DMS 273 treated with DMSO at 0.1 percent for 48 hours (cell line): Measurements from ENCODE around the gene CFAP99.
A peak's percentile ranks its signal among the peaks of the same experiment; 100 is the strongest.

Experiments
- DNase-seq: peaks from one replicate; lab custom pipeline; 2025; lab: John Stamatoyannopoulos, UW

Gene CFAP99

DNA sequence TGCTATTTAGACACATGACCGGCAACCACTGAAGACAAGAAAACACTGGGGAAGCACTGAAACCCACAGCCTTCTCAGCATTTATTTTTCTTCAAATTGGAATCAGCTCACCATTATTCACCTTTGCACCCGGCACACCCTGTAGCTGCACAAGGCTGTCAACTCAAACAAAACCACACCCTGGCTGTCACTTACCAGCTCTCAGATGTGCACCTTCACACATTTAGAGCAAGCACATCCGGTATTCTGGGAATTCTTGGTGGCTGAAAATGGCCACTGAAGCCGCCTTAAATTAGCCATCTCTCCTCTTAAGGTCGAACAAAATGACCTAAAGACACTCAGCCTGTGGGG lies 6.2 kb upstream of the CFAP99 start:
- DNase-seq: no peak

DNA sequence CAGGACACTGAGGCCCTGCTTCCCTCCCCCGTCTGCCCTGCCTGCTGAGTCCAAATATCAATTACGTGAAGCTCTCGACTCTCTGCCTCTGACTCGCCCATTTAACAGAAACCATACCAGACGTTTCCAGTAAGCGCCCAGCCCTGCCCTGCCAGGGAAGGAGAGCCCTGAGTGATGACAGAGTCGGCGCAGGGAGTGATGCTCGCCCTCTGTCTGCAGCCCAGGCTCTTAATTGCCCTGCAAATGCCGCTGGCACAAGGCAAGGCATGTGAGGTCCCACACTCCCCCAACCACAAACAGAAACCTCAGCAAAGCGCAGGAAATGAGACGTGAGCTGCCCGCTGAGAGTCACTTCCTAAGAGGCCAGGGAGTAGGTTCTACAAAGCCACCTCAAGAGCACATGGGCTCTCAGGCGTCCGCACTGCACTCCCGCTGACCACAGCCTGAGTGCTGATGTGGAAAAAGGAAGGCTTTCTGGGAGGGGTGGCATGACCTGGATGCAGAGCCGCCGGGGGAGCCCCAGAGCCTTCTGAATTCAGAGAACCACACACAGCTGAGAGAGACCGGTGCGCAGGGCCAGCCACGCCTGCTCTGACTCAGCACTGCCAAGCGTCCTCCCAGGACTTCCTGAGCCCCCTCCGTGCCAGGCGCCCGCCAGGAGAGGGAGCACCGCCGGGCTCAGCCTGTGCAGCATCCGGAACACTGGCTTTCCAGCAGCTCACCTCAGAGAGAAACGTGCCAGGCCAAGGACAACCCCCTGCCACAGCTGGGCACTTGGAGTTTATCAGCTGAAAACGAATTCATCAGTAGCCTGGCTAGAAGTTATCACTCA lies 5.7 kb upstream of the CFAP99 start:
- peak; percentile 5 for DNase-seq

DNA sequence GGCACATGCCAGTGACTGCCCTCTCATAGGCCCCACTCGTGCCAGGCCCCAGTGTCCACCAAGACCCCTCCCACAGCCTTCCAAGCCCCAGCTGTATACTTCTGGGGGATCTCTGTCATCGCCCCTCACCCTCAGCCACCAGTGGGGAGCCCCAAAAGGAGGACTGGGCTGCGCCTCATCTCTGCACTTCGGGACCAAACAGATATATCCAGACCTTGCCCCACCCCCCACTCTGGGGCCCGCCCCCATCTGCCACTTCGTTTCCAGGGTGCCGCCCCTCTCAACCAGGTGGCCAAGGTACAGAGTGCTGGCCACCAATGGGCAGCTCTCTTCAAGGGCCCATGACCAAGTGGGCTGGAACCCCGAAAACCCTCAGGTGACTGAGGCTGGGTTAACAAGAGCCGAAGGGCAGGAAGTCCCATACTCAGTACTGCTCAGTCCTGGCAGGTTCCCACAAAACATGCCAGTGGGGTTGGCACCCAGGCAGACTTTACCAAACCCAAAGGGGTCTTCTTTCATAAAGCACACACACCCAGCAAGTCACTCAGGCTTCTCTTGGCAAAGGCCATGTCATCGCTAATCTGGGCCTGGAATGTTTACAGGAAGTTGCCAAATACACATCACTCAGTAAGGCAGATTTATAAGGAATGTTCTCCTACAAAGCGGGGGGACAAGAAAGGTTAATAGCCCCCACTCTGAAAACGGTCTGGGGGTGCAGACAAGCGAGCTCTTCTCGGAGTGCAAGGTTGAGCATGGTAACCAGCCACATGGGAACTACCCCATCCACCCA lies 4.7 kb upstream of the CFAP99 start:
- DNase-seq: no peak

DNA sequence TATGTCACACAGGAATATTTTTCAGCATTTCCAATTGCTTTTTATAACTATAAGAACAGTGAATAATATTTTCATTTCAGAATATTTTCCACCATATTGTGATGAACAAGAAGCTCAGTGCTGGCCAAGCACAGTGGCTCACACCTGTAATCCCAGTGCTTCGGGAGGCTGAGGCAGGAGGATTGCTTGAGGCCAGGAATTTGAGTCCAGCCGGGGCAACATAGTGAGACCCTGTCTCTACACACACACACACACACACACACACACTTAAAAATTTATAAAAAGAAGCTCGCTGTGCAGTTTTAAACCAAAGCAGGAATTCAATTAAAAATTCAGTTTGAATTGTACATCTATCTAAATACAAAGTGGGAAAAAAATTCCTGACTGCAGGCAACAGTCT lies 3.5 kb upstream of the CFAP99 start:
- DNase-seq: no peak

DNA sequence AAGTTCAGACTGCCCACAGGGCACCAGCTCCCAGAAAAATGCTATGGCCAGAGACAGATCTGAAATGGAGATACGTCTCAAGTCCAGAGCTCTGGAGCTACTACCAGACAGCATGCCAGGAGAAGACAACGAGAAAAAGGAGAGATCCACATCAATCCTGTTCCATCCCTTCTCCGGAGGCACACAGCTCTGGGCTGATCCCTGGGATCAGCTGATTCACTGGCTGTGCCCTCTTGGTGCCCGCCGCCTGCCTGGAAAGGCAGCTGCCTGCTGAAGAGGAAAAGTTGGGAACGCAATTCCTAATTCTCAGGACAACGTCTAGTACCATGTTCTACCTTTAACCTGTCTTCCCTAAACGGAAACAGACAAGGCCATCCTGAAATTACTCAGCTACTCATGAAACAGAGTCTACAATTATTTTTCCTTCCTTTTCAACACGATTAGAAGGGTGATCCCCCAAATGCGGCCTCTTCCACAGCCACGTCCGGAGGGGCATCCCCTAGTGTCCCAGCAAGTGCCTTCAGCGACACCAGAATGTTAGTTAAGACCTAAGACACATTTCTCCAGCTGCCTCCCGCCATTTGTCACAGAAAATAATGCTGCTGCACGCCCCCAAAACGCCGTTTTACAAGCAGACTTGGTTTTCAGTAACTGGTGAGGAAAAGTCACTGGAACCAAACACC lies 2.7 kb upstream of the CFAP99 start:
- DNase-seq: no peak

DNA sequence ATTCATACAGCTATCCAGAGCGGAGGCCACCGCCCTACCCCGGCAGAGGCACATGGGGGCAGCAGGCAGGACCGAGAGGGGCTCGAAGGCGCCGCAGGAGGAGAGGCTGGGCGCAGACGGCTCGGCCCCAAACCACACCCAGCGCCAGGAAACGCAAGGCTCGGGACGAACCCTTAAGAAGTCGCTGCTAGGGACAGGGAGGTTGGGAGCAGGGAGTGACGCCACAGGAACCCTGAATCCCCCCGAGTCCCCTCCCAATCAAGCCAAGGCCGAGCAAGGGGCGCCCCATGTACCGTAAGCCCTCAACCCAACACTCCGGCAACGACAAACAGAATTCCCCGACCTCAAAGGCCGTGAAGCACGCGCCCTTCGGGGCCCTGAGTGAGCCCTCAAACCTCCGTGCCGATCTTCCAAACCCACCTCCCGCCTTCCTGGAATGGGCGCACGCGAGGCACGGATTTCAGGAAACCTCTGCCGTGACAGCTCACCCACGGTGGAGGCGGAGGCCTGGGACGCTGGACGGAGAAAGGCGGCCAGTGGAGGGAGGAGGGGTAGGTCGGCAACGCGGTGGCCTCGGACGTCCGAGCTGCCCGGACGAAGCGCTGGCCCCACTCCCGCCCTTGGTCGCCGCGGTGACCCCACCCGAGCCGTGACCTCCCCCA lies 2.1 kb upstream of the CFAP99 start:
- no peak for DNase-seq

DNA sequence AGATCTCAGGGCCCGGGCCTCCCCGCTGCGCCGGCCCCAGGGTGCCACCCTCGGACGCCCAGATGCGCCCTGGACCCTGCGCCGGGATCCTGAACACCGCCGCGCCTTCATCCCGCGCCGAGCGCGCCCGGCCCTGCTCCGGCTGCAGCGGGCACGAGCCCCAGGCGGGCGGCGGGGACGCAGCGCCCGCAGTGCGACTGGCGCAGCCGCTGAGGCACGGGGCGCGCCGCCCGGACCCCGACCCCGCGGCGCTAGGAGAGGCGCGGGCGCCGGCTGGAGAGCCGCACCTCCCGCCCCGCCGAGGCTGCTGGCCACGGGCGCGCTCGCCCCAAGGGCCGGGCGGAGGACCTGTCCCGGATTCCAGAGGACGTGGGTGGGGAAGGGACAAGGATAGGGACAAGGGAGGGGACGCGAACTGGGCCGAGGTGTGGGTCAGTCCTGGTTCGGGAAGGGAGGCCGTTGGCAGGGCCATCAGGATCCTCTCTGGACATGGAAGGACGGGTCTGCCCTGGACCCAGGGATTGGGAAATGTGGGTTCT lies 1.5 kb upstream of the CFAP99 start:
- no peak for DNase-seq

DNA sequence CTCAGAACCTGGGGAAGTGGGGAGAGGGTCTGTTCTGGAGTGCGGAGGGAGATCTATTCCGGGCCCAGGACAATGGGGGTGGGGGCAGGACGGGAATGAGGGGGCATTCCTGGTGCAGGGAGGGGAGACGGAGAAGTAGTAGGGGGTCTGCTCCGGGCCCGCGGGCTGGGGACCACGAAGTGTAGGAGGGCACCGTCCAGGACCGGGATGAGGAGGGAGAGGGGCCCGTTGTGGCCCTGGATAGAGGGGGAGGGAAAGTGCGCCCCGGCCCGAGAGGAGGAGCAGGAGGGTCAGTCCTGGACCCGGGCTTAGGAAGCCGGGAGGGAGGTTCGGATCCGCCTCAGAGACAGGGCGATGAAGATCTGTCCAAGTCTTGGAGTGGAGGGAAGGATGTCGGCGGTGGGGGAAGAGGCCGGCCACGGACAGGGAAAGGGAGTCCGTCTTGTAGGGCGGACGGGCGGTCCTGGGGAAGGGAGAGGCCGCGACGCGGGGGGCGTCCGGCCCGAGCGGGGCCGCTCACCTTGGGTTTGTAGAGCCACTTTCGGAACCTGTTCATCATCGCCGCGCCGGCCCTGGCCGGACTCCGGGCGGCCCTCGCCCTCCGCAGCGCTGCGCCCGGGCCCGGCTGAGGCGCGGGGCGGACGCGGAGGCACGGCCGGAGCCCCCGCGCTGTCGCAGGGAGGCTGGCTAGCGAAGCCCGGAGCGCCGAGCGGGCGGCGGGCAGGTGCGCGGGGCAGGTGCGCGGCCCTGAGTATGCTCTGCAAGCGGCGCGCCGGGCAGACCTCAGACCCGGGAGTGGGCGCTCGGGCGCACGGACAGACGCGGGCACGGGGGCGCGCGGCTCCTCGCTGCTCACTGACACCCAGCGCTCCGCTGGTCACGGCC lies 748 bp upstream of the CFAP99 start, which contains the start of gene ZFYVE28:
TSS of gene ZFYVE28 (minus strand) at position 881 of the 885 bp plus-strand sequence. CDS start at position 559, 322 bp downstream.
- no peak for DNase-seq

DNA sequence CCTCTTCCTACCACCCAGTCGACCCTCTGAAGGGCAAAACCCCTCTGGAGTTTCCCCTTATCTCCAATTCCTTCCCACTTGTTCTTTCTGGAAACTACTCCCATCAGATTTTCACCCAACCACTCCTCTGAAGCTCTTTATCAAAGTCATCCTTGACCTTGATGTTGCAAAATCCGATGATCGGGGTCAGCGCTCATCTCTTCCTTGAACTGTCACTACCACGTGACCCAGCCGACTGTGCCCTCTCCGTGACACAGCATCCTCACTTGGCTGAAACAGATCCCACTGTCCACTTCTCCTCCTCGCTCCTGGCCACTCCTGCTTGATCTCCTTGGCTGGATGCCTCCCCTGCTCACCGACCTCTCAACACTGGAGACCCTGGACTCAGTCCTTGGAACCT lies 1.1 kb downstream of the CFAP99 start:
- no peak for DNase-seq

DNA sequence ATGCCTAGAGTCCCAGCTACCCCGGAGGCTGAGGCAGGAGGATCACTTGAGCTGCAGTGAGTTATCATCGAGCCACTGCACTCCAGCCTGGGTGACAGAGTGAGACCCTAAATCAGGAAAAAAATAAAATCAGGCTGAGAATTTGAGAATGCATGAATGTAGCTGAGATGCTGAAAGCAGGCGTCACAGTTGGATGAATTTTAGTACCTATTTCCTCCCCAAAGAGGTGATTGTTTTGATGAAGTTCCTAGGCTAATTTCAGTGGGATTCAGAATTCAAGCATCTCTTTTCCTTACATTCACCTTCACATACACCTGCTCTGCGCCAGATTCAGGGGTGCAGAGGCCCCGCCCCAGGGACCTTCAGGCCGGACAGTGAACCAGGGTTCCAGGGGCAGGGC lies 3.2 kb downstream of the CFAP99 start:
- DNase-seq: no peak

DNA sequence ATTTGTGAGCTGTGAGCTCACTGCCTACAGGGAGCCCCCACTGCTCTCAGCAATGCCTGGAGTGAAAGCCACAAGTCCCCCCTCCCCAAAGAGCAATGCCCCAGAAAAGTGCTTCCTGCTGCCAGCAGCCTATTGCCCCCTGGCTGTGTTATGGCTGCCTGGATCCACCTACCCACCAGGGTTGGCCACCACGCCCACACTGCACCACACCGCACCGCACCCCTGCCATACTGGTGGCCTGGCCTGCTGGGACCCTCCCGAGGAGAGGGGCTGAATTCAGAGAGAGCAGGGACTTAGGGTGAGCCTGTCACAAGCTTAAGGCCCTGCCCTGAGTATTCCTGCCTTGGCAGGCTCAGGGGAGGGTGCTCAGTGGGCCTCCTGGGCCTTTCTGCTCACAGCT lies 4.3 kb downstream of the CFAP99 start:
- DNase-seq: no peak

DNA sequence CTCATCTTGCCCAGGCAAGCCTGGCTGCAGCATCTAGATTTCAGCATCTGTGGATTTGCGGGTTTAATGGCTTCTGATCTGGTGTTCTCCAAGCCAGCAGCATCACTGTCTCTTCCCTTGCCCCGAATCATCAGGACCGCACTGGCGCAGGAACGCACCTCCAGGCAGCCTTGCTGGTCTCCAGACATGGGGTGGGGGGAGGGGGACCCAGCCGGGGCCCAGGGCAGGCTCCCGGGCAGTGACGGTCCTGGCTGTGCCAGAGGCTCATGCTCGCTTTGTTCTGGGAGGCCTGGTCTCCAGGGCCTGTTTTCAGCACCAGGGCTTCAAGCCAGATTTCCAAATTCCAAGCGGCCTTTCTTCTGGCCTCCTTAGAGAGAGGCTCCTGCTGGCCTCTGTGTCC lies 4.9 kb downstream of the CFAP99 start:
- DNase-seq: no peak

DNA sequence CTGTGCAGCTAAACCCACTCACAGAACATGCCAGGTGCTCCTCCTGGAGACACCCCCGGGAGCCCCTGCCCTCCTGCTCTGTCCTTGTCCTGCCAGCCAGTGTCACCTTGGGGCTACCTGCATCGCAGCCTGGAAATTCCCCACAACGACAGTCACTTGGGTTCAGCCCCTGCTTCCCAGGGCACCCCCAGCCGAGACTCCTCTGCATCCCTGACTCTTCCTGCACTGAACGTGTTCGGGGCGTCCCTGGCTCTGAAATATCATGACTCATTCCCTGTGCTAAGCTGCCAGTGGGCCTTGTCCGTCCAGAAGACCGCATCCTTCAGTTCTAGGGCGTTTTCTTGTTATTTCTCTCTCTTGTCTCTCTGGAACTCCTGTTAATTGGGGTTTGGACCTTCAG lies 5.8 kb downstream of the CFAP99 start:
- no peak for DNase-seq

DNA sequence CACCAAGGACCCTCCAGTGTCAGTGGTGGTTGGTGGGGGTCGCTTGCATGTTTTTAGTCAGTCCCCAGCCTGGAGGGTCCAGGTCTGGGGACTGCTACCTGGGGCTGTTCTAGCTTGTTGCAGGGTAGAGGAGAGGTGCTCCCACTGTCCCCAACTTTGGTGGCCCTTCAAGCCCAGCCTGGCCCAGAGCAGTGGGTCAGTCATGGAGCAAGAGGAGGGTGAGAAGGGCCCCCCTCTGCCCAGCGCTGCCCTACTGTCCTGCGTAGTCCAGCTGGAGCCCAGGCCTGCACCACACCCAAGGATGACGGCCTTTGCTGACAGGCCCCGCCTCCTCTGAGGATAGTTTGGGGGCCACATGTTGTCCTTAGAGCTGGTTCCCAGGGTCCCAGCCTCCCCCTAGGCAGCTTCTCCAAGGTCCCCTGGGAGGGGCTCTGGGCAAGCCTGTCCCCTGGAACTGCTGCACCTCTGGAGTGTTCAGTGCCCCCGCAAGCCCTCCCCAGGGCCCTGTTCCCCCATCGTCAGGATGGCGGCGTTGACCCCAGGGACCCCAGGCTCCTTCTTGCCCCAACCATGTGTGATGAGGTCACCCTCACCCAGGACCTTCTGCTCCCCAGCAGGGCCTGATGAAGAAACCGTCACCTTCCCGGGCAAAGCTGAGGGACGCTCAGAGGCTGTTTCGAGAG lies 6.8 kb downstream of the CFAP99 start:
- no peak for DNase-seq

DNA sequence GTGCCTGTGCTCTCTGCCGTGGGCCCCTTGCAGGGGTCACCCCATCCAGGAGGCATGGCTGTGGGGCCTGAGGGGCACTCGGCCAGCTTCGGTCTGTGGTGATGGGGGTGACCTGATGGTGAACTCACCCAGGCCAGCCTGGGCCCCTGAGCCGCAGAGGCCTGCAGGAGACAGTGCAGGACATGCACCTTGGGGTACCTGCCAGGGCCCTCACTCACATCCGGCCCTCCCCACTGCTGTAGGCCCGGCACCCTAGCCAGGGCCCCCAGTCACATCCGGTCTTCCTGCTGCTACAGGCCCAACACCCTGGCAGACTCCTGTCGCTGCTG lies 7.3 kb downstream of the CFAP99 start:
- no peak for DNase-seq

DNA sequence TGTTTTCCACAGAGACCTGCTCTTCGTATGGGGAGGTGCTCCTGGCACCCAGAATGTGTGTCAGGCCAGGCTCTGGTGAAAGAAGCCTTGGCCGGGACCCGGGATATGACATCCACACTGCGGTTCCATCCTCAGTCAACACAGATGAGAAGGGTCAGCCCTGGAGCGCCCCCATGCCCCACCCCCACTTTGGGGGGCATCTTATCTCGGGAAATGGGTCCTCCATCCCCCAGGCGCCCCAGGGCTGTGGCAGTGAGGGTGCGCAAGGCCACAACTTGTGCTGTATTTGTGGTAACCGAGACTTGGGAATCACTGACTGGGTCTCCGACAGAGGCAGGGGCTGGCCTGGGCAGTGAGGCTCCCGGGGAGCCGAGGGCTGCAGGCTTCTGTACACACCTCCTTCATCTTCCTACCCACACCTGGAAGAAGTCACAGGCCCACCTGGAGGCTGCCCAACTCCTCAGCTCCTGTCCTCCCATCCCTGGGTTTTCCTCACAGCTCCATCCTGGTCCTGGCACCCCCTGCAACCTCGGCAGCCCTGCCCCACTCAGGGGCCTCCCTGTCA lies 8.0 kb downstream of the CFAP99 start:
- no peak for DNase-seq

DNA sequence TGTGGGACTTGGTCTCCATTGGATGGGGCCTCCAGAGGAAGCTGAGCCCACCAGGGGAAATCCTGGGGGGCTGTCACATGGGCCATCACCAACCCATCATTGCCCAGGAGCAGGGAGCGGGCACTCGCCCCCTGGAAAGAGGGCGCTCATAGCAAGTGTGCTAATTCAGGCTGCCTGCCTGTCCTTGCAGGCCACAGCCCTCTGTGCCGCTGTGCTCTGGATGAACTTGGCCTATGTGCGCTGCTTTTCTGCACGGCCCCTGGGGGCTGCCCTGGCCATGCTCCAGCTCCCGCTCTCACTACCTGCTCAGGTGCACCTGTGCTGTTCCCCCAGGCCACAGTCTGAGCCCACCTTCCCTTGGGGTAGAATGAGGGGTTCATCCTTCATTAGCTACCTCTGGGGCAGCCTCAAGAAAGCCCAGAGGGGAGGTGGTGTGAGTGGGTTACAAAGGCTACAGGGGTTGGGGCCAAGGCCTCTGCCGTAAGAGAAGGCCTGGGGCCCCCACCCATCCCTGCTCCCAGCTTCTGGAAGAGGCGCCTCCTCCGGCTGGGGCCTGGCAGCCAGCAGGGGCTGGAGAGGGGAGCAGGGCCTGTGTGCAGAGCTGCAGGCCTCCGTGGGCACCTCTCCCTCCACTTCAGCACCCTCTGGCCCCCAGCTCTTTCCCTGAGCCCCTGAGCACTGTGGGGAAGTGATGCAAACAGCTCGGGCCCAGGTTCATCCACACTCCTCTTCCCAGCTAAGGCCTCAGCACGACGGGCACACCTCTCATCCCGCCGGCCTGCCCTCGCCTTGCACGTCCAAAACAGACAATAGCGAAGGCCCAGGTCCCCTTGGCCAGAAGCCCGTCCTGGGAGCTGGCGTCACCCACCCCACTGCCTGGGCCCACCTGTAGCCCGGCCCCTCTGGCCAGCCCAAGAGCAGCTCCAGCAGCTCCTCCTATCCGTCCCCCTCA lies 8.9 kb downstream of the CFAP99 start:
- DNase-seq: no peak

DNA sequence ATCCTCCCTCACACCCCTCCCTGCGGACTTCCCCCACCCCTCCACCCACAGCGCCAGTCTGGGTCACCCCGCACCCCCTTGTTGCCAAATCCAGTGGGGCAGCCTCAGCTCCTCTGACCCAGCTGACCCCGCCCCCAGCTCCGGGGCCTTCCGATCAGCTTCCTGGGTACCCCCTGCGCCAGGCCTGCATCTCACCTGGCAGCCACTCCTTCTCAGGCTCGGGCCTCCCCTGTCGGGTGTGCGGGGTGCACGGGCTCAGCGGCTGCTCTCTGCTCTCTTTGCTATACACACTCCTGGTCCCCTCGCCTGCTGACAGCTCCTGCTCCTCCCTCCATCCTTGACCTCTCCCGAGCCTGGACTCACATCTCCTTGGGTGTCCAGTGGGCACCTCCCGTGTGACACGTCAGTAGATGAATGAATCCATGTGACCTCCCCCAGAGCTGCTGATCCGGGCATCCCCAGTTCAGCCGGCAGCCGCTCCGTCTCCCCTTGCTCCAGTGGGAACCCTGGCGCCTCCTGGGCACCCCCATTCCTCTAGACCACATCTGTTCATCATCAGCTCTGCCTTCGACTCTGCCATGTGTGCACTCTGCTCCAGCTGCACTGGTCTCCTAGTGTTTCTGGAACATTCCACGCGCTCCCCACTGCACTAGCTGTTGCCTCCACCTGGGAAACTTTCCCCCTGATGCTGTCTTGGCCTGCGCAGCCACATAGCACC lies 9.9 kb downstream of the CFAP99 start:
- DNase-seq: no peak
